GM19324 (cell line): ENCODE results near the gene NELFB.
A peak's percentile ranks its signal among the peaks of the same experiment; 100 is the strongest.

Source experiments
- ATAC-seq: cut with Tn5 transposase; IDR thresholded peaks from one replicate; pipeline ENCODE4 v1.9.1; 2021; ENCODE audit warnings: mild to moderate bottlenecking, moderate library complexity; ENCODE audit not compliant: unreplicated experiment, low FRiP score

The NELFB gene

GRCh38 chr9:137223078-137223970 is 31.8 kb upstream of the NELFB start:
- peak; percentile 78 for ATAC-seq

- ATAC-seq, result no peak
These were observed 30.1 kb upstream of the NELFB start, which contains the start of gene CYSRT1 for GRCh38 chr9:137224830-137225694. CYSRT1 (plus strand) TSS chr9:137225174; CDS start chr9:137225622, 448 bp downstream.

DNA sequence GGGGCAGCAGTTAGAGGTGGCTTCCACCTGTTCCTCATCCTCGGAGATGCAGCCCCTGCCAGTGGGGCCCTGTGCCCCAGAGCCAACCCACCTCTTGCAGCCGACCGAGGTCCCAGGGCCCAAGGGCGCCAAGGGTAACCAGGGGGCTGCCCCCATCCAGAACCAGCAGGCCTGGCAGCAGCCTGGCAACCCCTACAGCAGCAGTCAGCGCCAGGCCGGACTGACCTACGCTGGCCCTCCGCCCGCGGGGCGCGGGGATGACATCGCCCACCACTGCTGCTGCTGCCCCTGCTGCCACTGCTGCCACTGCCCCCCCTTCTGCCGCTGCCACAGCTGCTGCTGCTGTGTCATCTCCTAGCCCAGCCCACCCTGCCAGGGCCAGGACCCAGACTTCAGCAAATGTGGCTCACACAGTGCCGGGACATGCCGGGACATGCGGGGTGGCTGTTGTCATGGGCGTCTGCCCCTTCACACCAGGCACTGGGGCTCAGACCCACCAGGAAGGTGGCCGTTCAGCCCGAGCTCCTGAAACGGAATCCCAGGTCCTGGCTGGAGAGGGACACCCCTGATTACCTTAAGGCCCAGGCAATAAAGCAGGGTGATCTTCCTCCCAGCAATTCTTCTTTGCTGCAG is 29.3 kb upstream of the NELFB start:
- ATAC-seq, result no peak

DNA sequence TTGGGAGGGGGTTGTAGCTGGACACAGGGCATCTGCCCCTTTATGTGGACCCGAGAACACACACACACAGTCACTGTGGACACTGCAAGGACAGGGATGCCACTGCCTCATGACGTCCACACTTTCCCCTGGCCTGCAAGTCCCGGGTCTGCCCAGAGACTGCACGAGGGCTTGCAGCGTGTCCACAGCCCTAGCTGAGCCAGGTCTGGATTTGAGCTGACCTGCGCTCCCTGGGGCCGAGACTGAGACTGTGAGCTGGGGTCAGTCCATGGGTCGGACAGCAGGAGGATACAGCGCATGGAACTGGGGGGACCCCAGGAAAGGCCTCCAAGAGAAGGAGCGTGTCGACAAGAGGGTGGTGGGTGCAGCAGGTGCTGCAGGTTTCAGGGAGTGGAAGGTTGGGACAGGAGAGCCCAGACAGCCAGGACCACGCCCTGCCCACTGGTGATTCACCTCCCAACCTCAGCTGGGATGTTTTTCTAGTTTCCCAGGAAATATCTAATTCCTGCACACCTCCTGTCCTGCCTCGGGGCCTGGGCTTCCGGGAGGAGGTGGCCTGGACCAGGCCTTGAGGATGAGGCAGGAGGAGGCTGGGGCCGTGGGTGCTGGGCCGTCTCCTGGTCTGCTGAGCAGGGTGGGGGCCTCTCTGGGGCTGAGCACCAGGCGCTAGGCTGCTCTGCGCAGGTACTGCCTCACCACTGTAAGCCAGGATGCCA is 28.6 kb upstream of the NELFB start:
- ATAC-seq, result no peak

DNA sequence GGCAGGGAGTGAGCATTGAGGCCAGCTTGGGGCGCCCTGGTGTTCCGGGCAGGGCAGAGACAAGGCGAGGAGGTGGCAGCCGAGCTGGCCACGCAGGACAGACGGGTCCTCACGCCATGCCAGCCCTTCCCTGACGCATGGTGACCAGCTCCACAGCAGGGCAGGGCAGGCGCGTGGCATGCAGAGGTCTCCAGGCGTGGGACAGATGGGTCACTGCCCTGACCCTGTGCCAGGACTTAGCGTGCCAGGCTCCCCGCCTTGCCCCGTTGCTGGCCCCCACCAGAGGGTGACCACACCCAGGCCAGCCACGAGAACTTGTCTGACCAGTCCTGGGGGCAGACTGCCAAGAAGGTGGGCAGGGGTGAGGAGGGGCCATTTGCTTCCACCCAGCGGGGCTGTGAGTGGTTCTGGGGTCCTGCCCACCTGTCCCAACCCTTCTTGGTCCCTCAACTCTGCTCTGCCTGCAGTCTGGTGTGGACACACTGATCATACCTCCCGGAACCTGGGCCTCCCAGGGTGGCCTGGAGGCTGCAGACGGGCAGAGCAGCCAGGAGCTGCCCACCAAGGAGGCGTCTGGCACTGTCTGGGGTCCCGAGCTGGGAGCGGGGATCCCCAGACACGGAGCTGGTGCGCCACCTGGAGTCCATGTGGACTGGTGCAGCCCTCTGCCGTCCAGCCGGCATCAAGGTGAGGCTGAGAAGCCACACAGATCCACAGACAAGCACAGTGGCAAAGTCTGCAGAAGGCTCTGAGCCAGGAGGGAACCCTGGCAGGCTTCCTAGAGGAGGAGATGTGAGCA is 27.9 kb upstream of the NELFB start, which contains the start of gene RNF224:
Gene RNF224 (plus strand): TSS at position 449 of the 799 bp plus-strand sequence. CDS start 834 bp downstream, outside the sequence.
- ATAC-seq, result no peak

DNA sequence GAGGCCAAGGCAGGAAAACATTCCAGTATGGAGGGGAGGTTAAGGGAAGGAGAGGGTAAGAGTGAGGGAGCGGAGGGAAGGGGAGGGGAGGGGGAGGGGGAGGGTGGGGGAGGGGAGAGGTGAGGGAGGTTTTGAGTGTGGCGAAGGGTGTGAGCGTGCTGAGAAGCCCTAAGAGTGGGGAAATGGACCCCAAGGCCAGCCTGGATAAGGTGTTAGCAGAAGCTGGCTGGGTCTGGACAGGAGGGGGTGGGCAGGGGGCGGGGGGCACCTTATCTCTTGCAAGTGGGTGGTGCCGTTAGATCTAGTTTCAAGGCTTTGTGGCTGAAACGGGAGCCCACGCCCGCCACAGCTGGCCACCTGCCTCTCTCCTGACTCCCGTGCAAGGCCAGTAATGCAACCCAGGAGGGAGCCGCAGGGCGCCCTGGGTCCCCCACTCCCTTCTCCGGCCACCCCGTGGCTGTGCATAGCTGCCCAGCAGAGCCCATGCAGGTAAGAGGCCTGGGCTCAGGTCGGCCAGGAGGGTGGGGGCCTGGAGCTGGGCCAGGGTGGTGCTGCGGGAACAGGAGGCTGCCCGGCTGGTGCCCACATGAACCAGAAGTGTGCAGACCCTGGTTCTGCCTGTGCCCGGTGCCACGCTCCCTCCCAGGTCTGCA is 27.1 kb upstream of the NELFB start:
- no peak for ATAC-seq

DNA sequence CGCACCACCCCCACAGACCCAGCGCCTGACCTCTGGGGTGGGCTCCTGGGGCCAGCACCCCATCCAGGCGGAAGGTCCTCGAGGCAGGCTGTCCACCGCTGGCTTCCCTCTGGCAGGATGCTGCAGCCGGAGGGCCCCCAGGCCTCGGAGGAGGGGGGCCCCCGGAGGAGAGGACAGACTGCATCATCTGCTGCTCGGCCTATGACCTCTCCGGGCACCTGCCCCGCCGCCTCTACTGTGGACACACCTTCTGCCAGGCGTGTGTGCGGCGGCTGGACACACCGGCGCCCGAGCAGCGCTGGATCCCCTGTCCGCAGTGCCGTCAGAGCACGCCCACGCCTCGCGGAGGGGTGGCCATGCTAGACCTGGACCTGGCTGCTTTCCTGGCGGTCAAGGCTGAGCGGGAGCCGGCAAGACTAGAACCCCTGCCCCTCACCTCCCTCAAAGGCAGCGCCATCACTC is 26.6 kb upstream of the NELFB start:
- no peak for ATAC-seq

GRCh38 chr9:137228968-137229896 is 25.9 kb upstream of the NELFB start:
- ATAC-seq, result no peak

- ATAC-seq, result no peak
These were observed 25.0 kb upstream of the NELFB start for GRCh38 chr9:137229903-137230704.

DNA sequence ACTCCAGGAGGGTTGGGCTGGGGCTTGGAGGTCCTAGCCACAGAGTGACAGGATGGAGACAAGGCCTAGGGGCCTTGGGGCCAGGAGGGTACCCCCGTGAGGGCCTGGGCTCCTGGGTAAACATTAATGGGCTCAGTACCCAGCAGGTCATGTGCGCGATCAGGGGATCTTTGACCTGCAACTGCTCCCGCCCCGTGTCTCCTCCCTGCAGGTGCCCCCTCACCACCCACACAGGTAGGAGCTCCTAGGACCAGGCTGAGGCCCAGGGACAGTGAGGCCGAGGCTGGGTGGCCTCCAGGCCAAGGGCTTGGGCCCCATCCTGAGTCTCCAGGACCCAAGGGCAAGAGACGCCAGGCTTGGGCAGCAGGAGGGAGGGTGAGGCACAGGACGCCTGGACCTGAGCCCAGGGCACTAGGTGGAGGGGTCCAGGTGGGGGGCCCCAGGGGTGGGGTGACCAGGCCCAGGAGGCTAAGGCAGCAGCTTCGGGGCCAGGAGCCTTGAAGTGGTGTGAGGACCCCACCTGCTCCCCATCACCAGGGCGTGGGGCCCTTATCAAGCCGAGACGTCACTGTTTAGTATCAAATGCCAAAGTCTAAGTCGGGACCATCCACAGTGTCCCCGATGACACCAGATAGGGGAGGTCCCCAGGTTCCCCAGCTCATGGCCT is 24.3 kb upstream of the NELFB start, which contains the start of gene SLC34A3:
Gene SLC34A3 (plus strand): TSS at position 197 of the 667 bp plus-strand sequence. CDS start 802 bp downstream, outside the sequence.
- ATAC-seq, result no peak

DNA sequence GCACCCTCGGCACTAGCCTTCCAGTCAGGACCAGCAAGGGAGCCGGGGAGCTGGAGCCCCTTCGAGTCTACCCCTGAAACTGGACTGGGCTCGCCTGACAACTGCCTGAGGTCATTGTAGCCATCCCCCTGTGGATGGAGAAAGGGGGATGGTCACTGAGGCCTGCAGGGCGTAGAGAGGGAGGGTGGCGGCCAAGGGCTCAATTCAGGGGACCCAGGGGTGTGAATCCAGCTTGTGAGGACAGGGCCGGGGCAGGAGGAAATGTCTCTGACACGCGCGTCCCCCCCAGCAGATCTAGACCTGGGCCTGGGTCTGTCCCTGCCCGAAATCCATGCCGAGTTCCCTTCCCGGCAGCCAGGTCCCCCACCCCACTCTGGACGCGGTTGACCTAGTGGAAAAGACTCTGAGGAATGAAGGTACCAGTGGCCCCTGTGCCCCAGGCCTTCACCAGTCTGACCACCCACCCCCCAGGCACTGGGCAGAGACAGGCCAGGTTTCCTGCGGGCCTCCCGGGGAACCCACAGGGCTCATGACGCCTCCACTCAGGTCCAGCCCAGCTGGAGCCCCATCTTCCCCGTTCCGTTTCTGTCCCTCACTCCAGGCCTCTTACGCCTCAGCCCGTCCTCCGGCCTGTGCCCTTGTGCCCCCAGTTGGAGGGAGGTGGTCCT is 23.6 kb upstream of the NELFB start:
- no peak for ATAC-seq

DNA sequence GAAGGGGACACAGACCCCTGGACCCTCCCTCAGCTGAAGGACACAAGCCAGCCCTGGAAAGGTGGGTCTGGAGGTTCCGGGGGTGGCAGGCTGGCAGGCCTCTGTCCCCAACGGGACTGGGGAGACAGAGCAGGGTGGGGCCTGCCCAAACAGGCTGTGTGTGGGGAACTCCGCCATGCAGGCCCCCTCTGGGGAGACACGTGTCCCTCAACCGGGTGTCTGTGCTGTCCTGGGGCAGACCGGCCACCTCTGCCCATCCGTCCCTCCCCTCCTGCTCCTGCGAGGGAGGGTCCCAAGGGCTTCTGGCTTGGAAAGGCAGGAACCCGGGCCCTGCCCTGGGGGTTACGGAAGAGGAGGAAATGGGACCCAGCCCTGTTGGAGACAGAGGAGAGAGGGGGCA is 23.0 kb upstream of the NELFB start:
- ATAC-seq, result no peak

- ATAC-seq, result no peak
These were observed 22.6 kb upstream of the NELFB start for GRCh38 chr9:137232510-137232909.

DNA sequence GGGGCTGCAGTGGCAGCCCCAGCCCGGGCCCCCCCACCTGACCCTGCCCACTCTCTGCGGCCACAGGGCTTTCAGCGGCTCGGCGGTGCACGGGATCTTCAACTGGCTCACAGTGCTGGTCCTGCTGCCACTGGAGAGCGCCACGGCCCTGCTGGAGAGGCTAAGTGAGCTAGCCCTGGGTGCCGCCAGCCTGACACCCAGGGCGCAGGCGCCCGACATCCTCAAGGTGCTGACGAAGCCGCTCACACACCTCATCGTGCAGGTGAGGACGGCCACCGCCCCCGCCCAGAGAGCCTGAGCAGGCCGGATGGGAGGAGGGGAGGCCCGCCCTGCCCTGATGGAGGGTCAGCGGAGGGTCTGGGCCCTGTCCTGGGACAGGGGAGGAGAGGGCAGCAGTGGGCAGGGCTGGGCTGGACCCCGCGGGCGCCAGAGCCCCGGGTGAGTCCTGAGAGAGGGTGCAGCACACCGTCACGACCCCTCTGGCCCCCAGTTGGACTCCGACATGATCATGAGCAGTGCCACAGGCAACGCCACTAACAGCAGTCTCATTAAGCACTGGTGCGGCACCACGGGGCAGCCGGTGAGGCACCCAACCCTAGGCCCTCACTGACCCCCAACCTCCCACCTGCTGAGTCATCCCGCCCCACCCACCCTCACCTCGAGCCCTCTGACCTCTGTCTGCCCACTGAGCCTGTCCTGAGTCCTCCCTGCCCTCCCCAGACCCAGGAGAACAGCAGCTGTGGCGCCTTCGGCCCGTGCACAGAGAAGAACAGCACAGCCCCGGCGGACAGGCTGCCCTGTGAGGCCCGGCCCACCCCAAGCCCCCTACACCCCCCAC is 21.8 kb upstream of the NELFB start:
- ATAC-seq, result no peak
